ENCODE measurements around the gene ATP6AP2. TPM values are rescaled to one million over a fixed set of nuclear protein-coding genes. Genes with fewer than 3 reads are reported as not detected.

The ATP6AP2 gene
- total and polyA plus RNA-seq, 4 donors: 49.7 to 80.7 (median 58.1) TPM

DNA sequence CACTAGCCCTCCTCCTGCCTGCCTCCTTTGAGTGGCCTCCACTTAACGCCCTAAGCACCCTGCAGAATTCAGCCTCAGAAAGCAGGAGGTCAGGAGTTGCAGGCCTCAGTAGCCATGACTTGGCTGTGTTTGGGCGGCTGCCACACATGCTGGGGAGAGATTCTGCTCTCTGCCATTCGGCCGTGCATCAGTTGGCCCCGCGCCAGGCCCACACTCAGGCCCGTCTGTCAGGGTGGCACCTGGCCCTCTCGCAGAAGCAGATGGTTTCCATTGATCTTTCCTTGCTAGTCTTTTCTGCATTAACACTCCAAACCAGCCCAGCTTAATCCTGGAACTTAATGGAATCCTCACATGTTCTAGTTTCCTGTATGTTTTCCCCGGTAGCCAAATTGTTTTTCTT lies 30.7 kb upstream of the ATP6AP2 start:
- no peaks in the 10 kb centered on the region for H3K36me3 ChIP-seq (ENCODE audit: control insufficient read depth in 4 of 4, insufficient read depth in 3 of 4, low read depth in 1 of 4, low read length in 3 of 4)
- TF ChIP-seq FOXA2 (IDR thresholded peaks at IDR 0.05) (no peak), TAF1 (conservative IDR thresholded peaks at IDR 0.05) (no peak), RXRA (IDR thresholded peaks at IDR 0.05) (no peak), HNF4A (conservative IDR thresholded peaks at IDR 0.05) (no peak), HNF4G (IDR thresholded peaks at IDR 0.05) (no peak), EGR1 (IDR thresholded peaks at IDR 0.05; ENCODE audit: low read depth in 2 of 2) (no peak), SP1 (IDR thresholded peaks at IDR 0.05) (no peak), RAD21 (IDR thresholded peaks at IDR 0.05) (no peak), GABPA (IDR thresholded peaks at IDR 0.05 in 1 of 2, conservative IDR thresholded peaks at IDR 0.05 in 1 of 2) (no peak), FOXA1 (IDR thresholded peaks at IDR 0.05) (no peak), YY1 (IDR thresholded peaks at IDR 0.05) (no peak), NR2F2 (IDR thresholded peaks at IDR 0.05) (no peak), JUND (IDR thresholded peaks at IDR 0.05) (no peak)
- TF ChIP-seq, protein P1, sequence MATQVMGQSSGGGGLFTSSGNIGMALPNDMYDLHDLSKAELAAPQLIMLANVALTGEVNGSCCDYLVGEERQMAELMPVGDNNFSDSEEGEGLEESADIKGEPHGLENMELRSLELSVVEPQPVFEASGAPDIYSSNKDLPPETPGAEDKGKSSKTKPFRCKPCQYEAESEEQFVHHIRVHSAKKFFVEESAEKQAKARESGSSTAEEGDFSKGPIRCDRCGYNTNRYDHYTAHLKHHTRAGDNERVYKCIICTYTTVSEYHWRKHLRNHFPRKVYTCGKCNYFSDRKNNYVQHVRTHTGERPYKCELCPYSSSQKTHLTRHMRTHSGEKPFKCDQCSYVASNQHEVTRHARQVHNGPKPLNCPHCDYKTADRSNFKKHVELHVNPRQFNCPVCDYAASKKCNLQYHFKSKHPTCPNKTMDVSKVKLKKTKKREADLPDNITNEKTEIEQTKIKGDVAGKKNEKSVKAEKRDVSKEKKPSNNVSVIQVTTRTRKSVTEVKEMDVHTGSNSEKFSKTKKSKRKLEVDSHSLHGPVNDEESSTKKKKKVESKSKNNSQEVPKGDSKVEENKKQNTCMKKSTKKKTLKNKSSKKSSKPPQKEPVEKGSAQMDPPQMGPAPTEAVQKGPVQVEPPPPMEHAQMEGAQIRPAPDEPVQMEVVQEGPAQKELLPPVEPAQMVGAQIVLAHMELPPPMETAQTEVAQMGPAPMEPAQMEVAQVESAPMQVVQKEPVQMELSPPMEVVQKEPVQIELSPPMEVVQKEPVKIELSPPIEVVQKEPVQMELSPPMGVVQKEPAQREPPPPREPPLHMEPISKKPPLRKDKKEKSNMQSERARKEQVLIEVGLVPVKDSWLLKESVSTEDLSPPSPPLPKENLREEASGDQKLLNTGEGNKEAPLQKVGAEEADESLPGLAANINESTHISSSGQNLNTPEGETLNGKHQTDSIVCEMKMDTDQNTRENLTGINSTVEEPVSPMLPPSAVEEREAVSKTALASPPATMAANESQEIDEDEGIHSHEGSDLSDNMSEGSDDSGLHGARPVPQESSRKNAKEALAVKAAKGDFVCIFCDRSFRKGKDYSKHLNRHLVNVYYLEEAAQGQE (IDR thresholded peaks at IDR 0.05): no peak
- TF ChIP-seq, protein P2, sequence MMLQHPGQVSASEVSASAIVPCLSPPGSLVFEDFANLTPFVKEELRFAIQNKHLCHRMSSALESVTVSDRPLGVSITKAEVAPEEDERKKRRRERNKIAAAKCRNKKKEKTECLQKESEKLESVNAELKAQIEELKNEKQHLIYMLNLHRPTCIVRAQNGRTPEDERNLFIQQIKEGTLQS (IDR thresholded peaks at IDR 0.05): no peak
- TF ChIP-seq, protein P3, sequence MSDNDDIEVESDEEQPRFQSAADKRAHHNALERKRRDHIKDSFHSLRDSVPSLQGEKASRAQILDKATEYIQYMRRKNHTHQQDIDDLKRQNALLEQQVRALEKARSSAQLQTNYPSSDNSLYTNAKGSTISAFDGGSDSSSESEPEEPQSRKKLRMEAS (IDR thresholded peaks at IDR 0.05): no peak
- TF ChIP-seq, protein P4, sequence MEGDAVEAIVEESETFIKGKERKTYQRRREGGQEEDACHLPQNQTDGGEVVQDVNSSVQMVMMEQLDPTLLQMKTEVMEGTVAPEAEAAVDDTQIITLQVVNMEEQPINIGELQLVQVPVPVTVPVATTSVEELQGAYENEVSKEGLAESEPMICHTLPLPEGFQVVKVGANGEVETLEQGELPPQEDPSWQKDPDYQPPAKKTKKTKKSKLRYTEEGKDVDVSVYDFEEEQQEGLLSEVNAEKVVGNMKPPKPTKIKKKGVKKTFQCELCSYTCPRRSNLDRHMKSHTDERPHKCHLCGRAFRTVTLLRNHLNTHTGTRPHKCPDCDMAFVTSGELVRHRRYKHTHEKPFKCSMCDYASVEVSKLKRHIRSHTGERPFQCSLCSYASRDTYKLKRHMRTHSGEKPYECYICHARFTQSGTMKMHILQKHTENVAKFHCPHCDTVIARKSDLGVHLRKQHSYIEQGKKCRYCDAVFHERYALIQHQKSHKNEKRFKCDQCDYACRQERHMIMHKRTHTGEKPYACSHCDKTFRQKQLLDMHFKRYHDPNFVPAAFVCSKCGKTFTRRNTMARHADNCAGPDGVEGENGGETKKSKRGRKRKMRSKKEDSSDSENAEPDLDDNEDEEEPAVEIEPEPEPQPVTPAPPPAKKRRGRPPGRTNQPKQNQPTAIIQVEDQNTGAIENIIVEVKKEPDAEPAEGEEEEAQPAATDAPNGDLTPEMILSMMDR (IDR thresholded peaks at IDR 0.05; ENCODE audit: low read depth, low read length, missing input control): no peak
- TF ChIP-seq, protein P5, sequence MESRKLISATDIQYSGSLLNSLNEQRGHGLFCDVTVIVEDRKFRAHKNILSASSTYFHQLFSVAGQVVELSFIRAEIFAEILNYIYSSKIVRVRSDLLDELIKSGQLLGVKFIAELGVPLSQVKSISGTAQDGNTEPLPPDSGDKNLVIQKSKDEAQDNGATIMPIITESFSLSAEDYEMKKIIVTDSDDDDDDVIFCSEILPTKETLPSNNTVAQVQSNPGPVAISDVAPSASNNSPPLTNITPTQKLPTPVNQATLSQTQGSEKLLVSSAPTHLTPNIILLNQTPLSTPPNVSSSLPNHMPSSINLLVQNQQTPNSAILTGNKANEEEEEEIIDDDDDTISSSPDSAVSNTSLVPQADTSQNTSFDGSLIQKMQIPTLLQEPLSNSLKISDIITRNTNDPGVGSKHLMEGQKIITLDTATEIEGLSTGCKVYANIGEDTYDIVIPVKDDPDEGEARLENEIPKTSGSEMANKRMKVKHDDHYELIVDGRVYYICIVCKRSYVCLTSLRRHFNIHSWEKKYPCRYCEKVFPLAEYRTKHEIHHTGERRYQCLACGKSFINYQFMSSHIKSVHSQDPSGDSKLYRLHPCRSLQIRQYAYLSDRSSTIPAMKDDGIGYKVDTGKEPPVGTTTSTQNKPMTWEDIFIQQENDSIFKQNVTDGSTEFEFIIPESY (IDR thresholded peaks at IDR 0.05): no peak
- peak; percentile 85 for DNase-seq (ENCODE audit: low spot score)
- no peak overlapping the region for H3K4me3 ChIP-seq (ENCODE audit: low read depth in 1 of 3, low read length in 3 of 3)
- no peak overlapping the region for H3K27ac ChIP-seq (ENCODE audit: low read depth in 1 of 2, low read length in 2 of 2)
- 56% methylated on average over 9 of the region's 9 CpGs for WGBS
- H3K27me3 ChIP-seq (ENCODE audit: control insufficient read depth in 4 of 4, insufficient read depth in 4 of 4, low read length in 3 of 4): no peaks in the 10 kb centered on the region
- no peaks in the 10 kb centered on the region for H3K9me3 ChIP-seq (ENCODE audit: control insufficient read depth in 4 of 4, low read length in 3 of 4)
- no peak overlapping the region for H3K9ac ChIP-seq (ENCODE audit: low read depth in 1 of 2, low read length in 2 of 2)
- no peaks in the 10 kb centered on the region for H3K4me1 ChIP-seq (ENCODE audit: control insufficient read depth in 4 of 4, insufficient read depth in 4 of 4, low read length in 3 of 4)
